OCI-LY3 (cell line): ENCODE results near the gene MCF2L2.

Experiments
- CTCF ChIP-seq: fragments of 200-600, 300-600 bp; sonication (generic); IDR thresholded peaks from 2 replicates; pipeline ENCODE4 v1.5.1; 2014; ENCODE audit warnings: antibody characterized with exemption, low read length, low read depth
- EZH2phosphoT487 ChIP-seq: fragments of 200-600 bp; shearing (Covaris generic); IDR thresholded peaks from 2 replicates; pipeline ENCODE4 v1.6.1; 2018; ENCODE audit warnings: antibody characterized with exemption, mixed run types, low read depth

- TF ChIP-seq CTCF (no peak), EZH2phosphoT487 (no peak)
Observed at GRCh38 chr3:183454064-183454463, 25.6 kb upstream of the MCF2L2 start.
